ACHN (cell line): ENCODE measurements around the gene BGN.

Experiments used
- DNase-seq: peaks from one replicate; pipeline ENCODE4 v3.0.0-alpha.2; 2015
- in situ Hi-C: cut with HindIII; loops from 2 replicates; pipeline ENCODE4 v1.10.0; 2017; ENCODE audit warnings: low sequenced_read_pairs, low pct_ligation_motif_present, low pct_unique_long_range_greater_than_20kb

The BGN gene

GRCh38 chrX:153516073-153516472 is 21.3 kb downstream of the BGN start:
- in situ Hi-C loops: no loop called here

GRCh38 chrX:153517423-153517822 is 22.6 kb downstream of the BGN start, which contains the start of gene ATP2B3:
TSS of gene ATP2B3 (plus strand) at chrX:153517642. CDS start at chrX:153536248, 18,606 bp downstream.
- DNase-seq: no peak
- in situ Hi-C loops: no loop called here

More at GRCh38 chrX:153516073-153516472, 21.3 kb downstream of the BGN start:
- DNase-seq: no peak

- DNase-seq: no peak
- in situ Hi-C loops: no loop called here
These were observed 23.4 kb downstream of the BGN start for GRCh38 chrX:153517946-153518834.

- DNase-seq: peak; percentile 33
- in situ Hi-C loops: no loop called here
These were observed 24.9 kb downstream of the BGN start for GRCh38 chrX:153519569-153520286.

- in situ Hi-C loops: no loop called here
- DNase-seq: peak; percentile 1
These were observed 25.6 kb downstream of the BGN start for GRCh38 chrX:153520287-153520917.

- in situ Hi-C loops: no loop called here
- no peak for DNase-seq
These were observed 26.3 kb downstream of the BGN start for GRCh38 chrX:153521034-153521433.

- no peak for DNase-seq
- in situ Hi-C loops: no loop called here
These were observed 27.5 kb downstream of the BGN start for GRCh38 chrX:153522259-153522658.

GRCh38 chrX:153523269-153523668 is 28.5 kb downstream of the BGN start:
- in situ Hi-C loops: no loop called here
- DNase-seq: no peak

- DNase-seq: no peak
- in situ Hi-C loops: no loop called here
These were observed 29.5 kb downstream of the BGN start for GRCh38 chrX:153524234-153524633.

- DNase-seq: no peak
- in situ Hi-C loops: no loop called here
These were observed 30.7 kb downstream of the BGN start for GRCh38 chrX:153525451-153525850.

GRCh38 chrX:153526042-153526441 is 31.3 kb downstream of the BGN start:
- DNase-seq: no peak
- in situ Hi-C loops: no loop called here

GRCh38 chrX:153526801-153527200 is 32.0 kb downstream of the BGN start:
- in situ Hi-C loops: no loop called here
- DNase-seq: no peak

- in situ Hi-C loops: no loop called here
- no peak for DNase-seq
These were observed 32.4 kb downstream of the BGN start for GRCh38 chrX:153527208-153527607.

GRCh38 chrX:153530411-153531129 is 35.8 kb downstream of the BGN start:
- no peak for DNase-seq
- in situ Hi-C loops: no loop called here

GRCh38 chrX:153533091-153533490 is 38.3 kb downstream of the BGN start:
- DNase-seq: no peak
- in situ Hi-C loops: no loop called here

GRCh38 chrX:153537080-153537479 is 42.3 kb downstream of the BGN start:
- in situ Hi-C loops: no loop called here
- no peak for DNase-seq

- in situ Hi-C loops: no loop called here
- no peak for DNase-seq
These were observed 42.9 kb downstream of the BGN start for GRCh38 chrX:153537526-153538295.

- no peak for DNase-seq
- in situ Hi-C loops: no loop called here
These were observed 43.6 kb downstream of the BGN start for GRCh38 chrX:153538424-153538823.
